Mesothelial cell of epicardium (in vitro differentiated cells): ENCODE results near the gene KPNA4. TPM values are rescaled to one million over a fixed set of nuclear protein-coding genes. Genes with fewer than 3 reads are reported as not detected.
"Not testable (repeated sequence)": the region's sequence is repeated elsewhere in the genome, so short reads cannot be mapped to it uniquely, and the experiment has no call there.

Experiments used
- DNase-seq, 2 experiments: peaks; one replicate each; pipeline ENCODE4 v3.0.0; 2021; ENCODE audit warnings: low spot score in 2 of 2; ENCODE audit not compliant: unreplicated experiment in 2 of 2
- H3K27ac Mint-ChIP-seq: 2 replicates; pipeline ENCODE4 v1.8.0; 2021; ENCODE audit warnings: mixed read lengths
- H3K27me3 Mint-ChIP-seq: 2 replicates; pipeline ENCODE4 v1.8.0; 2021; ENCODE audit warnings: low read depth, mixed read lengths
- H3K36me3 Mint-ChIP-seq: 2 replicates; pipeline ENCODE4 v1.8.0; 2021; ENCODE audit warnings: mixed read lengths
- H3K4me1 Mint-ChIP-seq: 2 replicates; pipeline ENCODE4 v1.8.0; 2021; ENCODE audit warnings: mixed read lengths
- H3K4me3 Mint-ChIP-seq: 2 replicates; pipeline ENCODE4 v1.8.0; 2021; ENCODE audit warnings: mild to moderate bottlenecking, moderate library complexity, mixed read lengths
- H3K9me3 Mint-ChIP-seq: 2 replicates; pipeline ENCODE4 v1.8.0; 2021; ENCODE audit warnings: mixed read lengths
- total RNA-seq: library from RNA; stranded (reverse); gene quantifications from 3 replicates; pipeline ENCODE4 v1.2.1, GENCODE V29; 2021
- TF ChIP-seq, protein P1 (sequence below): fragments of 200-600 bp; sonication (generic); IDR thresholded peaks from one replicate; pipeline ENCODE4 v1.5.0; 2021; ENCODE audit warnings: antibody characterized with exemption; ENCODE audit not compliant: unreplicated experiment

KPNA4 gene
- total RNA-seq, 1 donor from 2014 or later = 61.1 TPM

DNA sequence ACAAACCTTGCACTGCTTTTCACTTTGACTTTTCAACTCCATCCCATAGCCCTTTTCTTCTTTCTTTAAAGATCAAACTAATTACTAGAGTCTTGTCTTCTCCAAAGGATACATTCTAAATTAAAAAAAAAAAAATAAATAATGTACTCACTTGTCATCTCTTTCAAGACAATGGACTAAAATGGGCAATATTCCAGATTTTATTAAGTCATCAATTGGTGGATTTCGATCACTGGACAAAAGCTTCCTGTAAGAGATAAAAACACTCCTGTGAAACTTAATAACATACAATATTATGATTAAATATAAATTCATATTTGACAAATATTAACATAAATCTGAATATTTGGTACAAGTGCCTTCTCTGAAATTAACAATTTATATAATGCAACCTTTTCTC is 34.1 kb downstream of the KPNA4 start:
- Mint-ChIP-seq H3K27me3 (no peaks in the 10 kb centered on the region), H3K36me3 (peaks cover 17% of the 10 kb centered on the region), H3K4me1 (no peaks in the 10 kb centered on the region), H3K27ac (no peak overlapping the region), H3K4me3 (no peak overlapping the region), H3K9me3 (no peaks in the 10 kb centered on the region)
- TF ChIP-seq, protein P1, sequence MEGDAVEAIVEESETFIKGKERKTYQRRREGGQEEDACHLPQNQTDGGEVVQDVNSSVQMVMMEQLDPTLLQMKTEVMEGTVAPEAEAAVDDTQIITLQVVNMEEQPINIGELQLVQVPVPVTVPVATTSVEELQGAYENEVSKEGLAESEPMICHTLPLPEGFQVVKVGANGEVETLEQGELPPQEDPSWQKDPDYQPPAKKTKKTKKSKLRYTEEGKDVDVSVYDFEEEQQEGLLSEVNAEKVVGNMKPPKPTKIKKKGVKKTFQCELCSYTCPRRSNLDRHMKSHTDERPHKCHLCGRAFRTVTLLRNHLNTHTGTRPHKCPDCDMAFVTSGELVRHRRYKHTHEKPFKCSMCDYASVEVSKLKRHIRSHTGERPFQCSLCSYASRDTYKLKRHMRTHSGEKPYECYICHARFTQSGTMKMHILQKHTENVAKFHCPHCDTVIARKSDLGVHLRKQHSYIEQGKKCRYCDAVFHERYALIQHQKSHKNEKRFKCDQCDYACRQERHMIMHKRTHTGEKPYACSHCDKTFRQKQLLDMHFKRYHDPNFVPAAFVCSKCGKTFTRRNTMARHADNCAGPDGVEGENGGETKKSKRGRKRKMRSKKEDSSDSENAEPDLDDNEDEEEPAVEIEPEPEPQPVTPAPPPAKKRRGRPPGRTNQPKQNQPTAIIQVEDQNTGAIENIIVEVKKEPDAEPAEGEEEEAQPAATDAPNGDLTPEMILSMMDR = no peak
- no peak for DNase-seq

- H3K27me3 Mint-ChIP-seq, H3K9me3 Mint-ChIP-seq, DNase-seq, H3K4me3 Mint-ChIP-seq, H3K27ac Mint-ChIP-seq, H3K4me1 Mint-ChIP-seq: not testable (repeated sequence)
- H3K36me3 Mint-ChIP-seq = peaks cover 56% of the 10 kb centered on the region
Measured at GRCh38 chr3:160516391-160516790, 49.0 kb downstream of the KPNA4 start.

- DNase-seq = no peak
- Mint-ChIP-seq H3K4me3 (no peak overlapping the region), H3K36me3 (peaks cover 29% of the 10 kb centered on the region), H3K27me3 (no peaks in the 10 kb centered on the region), H3K27ac (no peak overlapping the region), H3K4me1 (no peaks in the 10 kb centered on the region), H3K9me3 (no peaks in the 10 kb centered on the region)
- TF ChIP-seq, protein P1 = no peak
Measured at GRCh38 chr3:160501325-160501724, 64.0 kb downstream of the KPNA4 start.

DNA sequence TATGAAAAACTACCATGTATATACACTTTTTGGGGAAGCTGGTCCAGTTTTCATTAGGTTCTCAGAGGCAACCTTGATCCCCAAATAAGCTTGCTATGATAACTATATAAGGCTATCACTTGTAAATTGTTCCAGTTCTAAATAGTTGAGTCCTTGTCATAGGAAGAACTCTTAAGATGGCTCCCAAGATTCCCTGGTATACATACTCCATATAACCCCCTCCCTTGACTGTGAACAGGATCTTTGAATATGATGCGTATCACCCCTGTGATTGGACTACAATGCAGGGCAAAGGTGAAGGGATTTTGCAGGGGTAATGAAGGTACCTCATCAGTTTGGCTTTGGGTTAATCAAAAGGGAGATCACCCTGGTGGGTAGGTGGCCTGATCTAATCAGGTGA is 67.2 kb downstream of the KPNA4 start:
- no peaks in the 10 kb centered on the region for H3K4me1 Mint-ChIP-seq
- DNase-seq = no peak
- no peak overlapping the region for H3K4me3 Mint-ChIP-seq
- no peaks in the 10 kb centered on the region for H3K27me3 Mint-ChIP-seq
- H3K27ac Mint-ChIP-seq = no peak overlapping the region
- peaks cover 4% of the 10 kb centered on the region for H3K9me3 Mint-ChIP-seq
- peaks cover 23% of the 10 kb centered on the region for H3K36me3 Mint-ChIP-seq
- TF ChIP-seq, protein P1 = no peak

- TF ChIP-seq, protein P1 = no peak
- Mint-ChIP-seq H3K36me3 (peaks cover 3% of the 10 kb centered on the region), H3K27me3 (no peaks in the 10 kb centered on the region), H3K4me1 (no peaks in the 10 kb centered on the region), H3K4me3 (no peak overlapping the region), H3K27ac (no peak overlapping the region), H3K9me3 (peaks cover 4% of the 10 kb centered on the region)
- DNase-seq = no peak
Measured at GRCh38 chr3:160490166-160490565, 75.2 kb downstream of the KPNA4 start.

DNA sequence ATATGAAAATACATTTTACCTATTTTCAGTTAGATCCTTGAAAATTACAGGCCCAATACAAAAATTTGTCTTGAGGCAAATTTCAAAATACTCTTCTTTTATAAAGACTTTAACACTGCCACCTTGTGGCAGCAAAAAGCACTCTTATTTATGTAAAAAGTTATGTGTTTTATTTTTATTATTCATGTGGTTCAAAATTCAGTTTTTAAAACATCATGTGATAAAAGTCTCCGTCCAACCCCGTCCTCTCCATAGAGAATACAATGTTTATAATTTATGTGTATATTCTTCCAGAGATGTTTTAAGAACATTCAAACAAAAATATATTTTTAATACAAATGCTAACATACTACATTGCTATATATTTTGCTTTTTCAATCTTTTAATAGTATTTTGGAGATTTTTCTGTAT is 78.9 kb downstream of the KPNA4 start:
- H3K4me3 Mint-ChIP-seq = no peak overlapping the region
- DNase-seq = no peak
- H3K9me3 Mint-ChIP-seq = no peaks in the 10 kb centered on the region
- H3K27me3 Mint-ChIP-seq = no peaks in the 10 kb centered on the region
- TF ChIP-seq, protein P1 = peak; percentile 86
- H3K4me1 Mint-ChIP-seq = no peaks in the 10 kb centered on the region
- H3K36me3 Mint-ChIP-seq = no peaks in the 10 kb centered on the region
- H3K27ac Mint-ChIP-seq = no peak overlapping the region
